Anterior cingulate cortex (tissue), 58 donors: ENCODE data around the gene PGAP6.
"Not testable (repeated sequence)": the region's sequence is repeated elsewhere in the genome, so short reads cannot be mapped to it uniquely, and the experiment has no call there.

Experiments used
- DNase-seq, 58 donors: peaks; one replicate each; lab custom pipeline; 2025; lab: John Stamatoyannopoulos, UW

The PGAP6 gene

DNA sequence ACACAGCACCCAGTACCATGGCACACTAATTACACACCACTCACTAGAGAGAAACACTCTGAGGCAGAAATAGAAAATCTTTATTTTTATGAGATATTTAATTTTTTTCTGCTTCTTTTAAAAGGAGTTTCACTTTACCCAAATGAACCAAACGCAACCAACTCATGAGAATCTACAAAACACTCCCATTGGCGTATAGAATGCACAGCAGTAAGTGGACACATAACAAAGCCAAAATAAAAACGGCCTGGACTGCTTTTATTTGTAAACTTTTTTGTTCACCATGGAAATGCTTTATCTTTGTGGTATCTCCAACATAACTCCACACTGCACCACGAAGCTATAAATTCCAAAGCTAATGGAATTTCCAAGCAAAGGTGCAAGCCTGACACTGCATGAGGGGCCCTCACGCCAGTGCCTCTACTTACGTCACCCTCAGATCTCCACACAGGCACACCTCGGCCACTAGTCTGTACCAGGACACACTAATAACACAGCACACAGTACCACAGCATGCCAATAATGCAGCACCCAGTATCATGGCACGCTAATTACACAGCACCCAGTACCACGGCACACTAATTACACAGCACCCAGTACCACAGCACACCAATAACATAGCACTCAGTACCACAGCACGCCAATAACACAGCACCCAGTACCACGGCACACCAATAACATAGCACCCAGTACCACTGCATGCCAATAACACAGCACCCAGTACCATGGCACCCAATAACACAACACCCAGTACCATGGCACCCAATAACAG lies 46.7 kb downstream of the PGAP6 start:
- DNase-seq = not testable (repeated sequence)

DNA sequence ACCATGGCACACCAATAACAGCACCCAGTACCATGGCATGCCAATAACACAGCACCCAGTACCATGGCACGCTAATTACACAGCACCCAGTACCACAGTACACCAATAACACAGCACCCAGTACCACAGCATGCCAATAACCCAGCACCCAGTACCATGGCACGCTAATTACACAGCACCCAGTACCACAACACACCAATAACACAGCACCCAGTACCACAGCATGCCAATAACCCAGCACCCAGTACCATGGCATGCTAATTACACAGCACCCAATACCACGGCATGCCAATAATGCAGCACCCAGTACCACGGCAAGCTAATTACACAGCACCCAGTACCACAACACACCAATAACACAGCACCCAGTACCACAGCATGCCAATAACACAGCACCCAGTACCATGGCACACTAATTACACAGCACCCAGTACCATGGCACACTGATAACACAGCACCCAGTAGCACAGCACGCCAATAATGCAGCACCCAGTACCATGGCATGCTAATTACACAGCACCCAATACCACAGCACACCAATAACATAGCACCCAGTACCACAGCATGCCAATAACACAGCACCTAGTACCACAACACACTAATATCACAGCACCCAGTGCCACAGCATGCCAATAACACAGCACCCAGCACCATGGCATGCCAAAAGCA lies 47.5 kb downstream of the PGAP6 start:
- DNase-seq = not testable (repeated sequence)

DNA sequence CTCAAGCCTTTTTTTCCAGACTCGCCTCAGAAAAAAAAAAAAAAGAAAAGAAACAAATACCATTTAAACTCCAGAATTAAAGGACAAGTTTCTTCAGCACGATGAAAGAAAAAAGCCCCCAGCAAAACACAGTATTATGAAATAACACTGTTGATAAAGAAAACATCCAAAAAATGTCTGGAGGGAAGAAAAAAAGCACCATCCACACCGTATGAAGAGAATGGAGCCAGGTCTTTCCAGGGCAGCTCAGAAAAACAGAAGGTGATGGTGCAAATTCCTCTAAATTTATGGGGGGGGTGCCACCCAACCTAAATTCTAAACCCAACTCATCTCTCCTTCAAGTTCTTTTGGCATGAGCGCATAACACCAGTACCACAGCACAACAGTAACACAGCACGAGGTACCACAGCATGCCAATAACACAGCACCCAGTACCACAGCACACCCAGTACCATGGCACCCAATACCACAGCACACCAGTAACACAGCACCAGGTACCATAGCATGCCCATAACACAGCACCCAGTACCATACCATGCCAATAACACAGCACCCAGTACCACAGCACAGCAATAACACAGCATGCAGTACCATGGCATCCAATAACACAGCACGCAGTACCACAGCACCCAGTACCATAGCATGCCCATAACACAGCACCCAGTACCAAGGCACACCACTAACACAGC lies 48.2 kb downstream of the PGAP6 start:
- no peak for DNase-seq

DNA sequence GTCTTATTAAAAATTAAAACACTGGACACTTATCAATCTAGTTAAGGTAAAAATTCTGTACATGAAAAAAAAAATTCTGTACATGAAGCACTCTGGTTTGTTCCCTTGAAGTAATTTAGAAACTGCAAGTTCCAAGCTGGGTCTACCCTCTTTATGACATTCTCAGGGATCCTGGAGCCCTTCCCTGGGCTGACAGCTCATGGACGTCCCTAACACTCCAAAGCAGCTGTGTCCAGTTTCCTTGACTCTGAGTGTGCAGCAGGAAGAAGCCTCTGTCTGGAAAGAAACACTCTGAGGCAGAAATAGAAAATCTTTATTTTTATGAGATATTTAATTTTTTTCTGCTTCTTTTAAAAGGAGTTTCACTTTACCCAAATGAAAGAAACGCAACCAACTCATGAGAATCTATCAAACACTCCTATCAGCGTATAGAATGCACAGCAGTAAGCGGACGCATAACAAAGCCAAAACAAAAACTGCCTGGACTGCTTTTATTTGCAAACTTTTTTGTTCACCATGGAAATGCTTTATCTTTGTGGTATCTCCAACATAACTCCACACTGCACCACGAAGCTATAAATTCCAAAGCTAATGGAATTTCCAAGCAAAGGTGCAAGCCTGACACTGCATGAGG lies 50.5 kb downstream of the PGAP6 start:
- DNase-seq = not testable (repeated sequence)

DNA sequence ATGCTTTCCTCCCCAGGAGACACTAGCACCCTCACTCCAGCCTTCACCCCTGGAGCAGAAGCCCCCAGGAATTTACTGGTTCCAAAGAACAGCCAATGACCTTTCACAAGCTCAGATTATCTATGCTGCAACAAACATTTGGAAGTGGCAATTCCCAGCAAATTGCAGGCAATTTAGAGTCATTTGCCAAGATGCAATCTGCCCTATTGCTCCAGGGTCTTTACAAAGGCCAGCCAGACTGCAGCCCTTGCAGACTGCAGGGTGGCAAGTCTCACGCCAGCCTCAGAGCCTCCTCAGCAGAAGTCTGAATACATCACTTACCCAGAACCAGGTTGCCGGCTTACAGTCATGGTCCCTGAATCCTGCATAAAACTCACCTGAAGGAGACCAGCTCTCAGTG lies 51.0 kb downstream of the PGAP6 start:
- no peak for DNase-seq

DNA sequence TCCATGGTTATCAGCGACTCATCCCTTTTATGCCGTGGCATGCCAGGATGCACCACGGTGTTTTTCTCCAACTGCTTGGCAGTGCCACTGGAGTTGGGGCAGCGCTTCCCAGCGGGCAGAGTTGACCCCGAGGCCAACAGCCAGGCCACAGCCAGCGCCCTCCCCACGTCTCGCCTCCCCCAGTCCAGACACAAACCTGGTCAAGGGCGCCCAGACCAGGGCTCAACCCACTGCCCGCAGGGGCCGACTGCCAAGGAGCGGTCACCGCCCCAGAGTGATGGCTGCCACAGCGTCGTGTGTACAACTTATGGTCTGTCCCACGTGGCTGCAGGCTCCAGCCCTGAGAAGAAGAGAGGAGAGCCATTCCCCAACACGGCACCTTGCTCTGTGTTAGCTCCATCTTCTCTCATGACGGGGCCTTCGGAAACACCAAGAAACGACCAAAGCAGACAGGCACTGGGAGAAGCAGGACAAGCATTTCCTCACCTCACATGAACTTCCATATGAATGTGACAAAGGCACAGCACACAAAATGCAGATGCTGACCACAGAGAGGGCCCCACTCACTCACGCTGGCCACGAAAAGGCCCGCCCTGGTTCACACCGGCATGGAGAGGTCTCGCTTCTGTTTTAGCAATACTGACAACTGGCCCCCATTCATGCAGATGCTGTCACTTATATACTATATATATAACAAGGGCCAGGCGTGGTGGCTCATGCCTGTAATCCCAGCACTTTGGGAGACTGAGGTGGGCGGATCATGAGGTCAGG lies 56.2 kb downstream of the PGAP6 start:
- no peak for DNase-seq

DNA sequence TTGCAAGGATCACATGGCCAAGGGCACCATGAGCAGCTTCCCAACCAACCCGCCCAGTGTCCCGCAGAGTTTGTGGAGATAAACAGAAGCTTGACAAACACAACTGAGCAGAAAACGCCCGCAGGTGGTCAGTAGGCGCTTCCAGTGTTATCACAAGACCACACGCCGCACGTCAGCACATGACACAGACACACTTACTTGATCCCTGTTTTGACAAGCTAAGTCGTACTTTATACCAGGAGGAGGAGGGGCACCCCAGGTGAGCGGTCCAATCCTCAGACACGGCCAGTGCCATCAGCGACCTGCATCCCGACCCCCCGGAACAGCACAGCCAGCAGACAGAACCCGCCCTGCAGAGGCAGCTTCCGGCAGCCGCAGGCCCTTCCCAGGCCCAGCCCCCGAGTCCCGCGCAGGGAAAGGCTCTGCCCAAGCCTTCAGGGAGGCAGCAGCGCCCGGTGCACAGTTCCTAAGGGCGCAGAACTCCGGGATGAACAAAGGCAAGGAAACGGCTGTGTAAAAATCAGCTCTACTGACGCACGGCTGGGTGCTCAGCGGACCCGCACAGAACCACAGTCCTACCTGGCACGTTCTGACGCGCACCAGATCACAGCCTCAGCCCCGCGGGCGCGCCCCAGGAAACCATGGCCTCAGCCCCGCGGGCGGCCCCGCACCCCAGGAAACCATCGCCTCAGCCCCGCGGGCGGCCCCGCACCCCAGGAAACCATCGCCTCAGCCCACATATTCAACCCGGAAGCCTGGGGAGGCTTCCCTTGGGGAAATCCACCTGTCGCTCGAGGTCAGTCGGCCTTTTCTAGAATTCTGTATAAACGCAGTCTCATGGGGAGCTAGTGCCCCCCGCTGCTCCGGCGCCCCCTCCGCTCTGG lies 57.1 kb downstream of the PGAP6 start:
- DNase-seq = no peak

DNA sequence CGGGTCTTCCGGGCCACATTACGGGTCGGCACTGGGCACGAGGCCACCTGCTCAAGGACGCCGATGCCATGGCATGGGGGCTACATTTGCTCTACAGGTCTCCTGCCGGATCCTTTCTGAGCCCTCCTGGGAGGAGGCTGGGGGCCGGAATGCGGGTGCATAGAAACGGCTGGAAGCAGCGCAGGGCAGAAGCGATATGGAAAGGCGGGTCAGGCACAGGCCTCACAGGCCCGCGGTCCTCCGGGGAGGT lies 57.7 kb downstream of the PGAP6 start:
- DNase-seq = no peak

DNA sequence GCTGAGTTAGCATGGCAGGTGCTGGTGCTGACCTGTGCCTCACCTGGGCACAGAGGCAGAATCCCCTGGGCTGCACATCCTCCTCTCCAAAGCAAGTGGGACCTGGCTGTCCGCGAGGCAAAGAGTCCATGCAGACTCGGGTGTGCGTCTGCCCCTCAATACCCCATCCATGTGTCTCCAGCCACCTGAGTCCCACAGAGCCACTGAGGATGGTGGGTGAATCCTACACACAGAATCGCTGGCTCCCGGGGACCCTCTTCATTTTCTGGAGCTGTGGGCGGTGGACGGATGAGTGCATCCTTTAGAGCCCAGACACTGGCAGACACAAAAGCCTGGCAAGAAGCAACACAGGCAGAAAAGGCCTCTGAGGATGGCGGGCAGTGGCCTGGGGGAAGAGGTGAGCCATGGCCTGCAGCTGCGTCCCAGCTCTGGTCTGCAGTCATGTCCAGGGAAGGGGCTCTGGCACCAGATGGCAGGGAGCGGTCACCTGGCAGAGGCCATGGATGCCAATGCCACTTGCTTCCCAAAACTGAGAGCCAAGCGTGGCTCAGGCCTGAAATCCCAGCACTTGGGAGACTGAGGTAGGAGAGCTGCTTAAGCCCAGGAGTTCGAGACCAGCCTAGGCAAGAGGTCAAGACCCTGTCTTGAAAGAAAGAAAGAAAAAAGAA lies 59.2 kb downstream of the PGAP6 start:
- DNase-seq = no peak

DNA sequence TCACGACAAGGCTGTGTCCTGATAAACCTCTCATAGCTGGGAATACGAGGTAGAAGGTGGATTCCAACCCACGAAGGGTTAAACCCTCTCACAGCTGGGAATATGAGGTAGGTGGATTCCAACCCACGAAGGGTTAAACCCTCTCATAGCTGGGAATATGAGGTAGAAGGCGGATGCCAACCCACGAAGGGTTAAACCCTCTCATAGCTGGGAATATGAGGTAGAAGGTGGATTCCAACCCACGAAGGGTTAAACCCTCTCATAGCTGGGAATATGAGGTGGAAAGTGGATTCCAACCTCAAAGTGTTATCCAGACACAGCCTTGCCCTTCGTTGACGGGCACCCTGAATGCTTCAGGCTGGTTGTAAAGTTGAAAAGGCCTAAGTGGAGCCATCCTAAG lies 60.2 kb downstream of the PGAP6 start:
- DNase-seq = no peak
